ENCODE measurements around the gene ABCC2. TPM values are rescaled to one million over a fixed set of nuclear protein-coding genes. Genes with fewer than 3 reads are reported as not detected.

Gene ABCC2
- total and polyA plus RNA-seq, 2 experiments from 2014 or later, result 29.7 to 63.1 TPM

DNA sequence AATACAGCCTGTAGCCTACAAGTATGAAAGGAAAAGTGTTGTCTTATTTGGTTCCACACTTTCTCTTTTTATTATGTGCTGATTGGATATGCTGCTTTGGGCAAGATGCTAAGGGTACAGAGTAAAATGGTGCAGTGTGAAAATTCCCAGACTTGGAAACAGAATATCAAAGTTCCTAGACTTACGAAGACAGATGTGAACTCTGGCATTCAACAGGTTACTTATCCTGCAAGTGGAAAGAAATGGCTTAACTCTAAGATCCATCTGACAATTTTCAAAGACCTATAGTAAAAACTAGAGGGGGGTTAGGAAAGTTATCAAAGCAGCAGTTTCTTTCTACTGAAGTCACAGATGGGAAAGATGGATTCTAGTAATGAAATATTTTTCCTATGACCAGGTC, 26.3 kb upstream of the ABCC2 start:
- Histone ChIP-seq H3K36me3 (replicated peaks; ENCODE audit: insufficient read depth, low read depth) (no peaks in the 10 kb centered on the region), H3K27me3 (no peaks in the 10 kb centered on the region), H4K20me1 (ENCODE audit: insufficient read depth, poor library complexity, severe bottlenecking) (no peaks in the 10 kb centered on the region), H3K9me3 (ENCODE audit: low read depth) (no peaks in the 10 kb centered on the region), H3K4me2 (no peak overlapping the region), H2AFZ (no peak overlapping the region), H3K4me1 (ENCODE audit: insufficient read depth) (no peaks in the 10 kb centered on the region), H3K4me3 (no peak overlapping the region), H3K79me2 (peaks cover 2% of the 10 kb centered on the region), H3K27ac (no peak overlapping the region), H3K9me2 (replicated peaks; ENCODE audit: insufficient read depth) (no peaks in the 10 kb centered on the region)
- WGBS (ENCODE audit: low lambda C conversion rate, missing lambda C conversion rate), result 100% methylated on average over 1 of the region's 1 CpG
- no peak for DNase-seq (ENCODE audit: low spot score)
- TF ChIP-seq, protein P1, sequence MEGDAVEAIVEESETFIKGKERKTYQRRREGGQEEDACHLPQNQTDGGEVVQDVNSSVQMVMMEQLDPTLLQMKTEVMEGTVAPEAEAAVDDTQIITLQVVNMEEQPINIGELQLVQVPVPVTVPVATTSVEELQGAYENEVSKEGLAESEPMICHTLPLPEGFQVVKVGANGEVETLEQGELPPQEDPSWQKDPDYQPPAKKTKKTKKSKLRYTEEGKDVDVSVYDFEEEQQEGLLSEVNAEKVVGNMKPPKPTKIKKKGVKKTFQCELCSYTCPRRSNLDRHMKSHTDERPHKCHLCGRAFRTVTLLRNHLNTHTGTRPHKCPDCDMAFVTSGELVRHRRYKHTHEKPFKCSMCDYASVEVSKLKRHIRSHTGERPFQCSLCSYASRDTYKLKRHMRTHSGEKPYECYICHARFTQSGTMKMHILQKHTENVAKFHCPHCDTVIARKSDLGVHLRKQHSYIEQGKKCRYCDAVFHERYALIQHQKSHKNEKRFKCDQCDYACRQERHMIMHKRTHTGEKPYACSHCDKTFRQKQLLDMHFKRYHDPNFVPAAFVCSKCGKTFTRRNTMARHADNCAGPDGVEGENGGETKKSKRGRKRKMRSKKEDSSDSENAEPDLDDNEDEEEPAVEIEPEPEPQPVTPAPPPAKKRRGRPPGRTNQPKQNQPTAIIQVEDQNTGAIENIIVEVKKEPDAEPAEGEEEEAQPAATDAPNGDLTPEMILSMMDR (IDR thresholded peaks at IDR 0.05; ENCODE audit: poor library complexity), result no peak
- no peak for TF ChIP-seq EZH2 (IDR thresholded peaks at IDR 0.05; ENCODE audit: borderline replicate concordance)
- no peak for TF ChIP-seq EZH2phosphoT487 (IDR thresholded peaks at IDR 0.05; ENCODE audit: low read depth, severe bottlenecking, unreplicated experiment)

DNA sequence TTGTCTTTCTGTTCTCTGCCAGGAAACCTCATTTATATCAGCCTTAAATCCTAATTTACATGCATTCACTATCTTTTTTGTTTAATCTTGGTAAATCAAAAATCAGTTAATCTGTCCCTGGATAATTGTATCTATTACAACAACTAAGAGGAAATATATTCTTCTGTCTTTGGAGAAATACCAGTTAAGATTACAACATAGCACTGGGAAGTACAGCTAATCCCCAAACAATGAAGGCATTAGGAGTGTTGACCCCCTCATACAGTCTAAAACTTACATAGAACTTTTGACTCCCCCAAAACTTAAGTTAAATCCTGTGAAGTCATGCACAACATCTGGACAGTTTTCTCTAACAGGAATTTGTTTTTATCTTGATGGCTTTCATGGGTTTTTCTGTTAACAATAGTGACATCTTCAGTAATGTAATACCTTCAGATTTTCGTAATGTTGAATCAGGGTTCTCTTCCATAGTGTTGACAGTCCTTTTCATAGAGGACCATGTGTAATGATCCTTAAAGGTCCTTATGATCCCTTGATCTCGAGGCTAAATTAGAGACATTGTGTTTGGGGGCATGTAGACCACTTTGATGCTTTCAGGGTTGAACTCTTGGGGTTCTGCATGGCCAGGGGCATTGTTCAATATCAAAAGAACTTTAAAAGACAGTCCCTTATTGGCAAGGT, 24.1 kb upstream of the ABCC2 start:
- Histone ChIP-seq H3K27ac (peak overlapping the region; percentile 17), H3K27me3 (no peaks in the 10 kb centered on the region), H3K4me2 (no peak overlapping the region), H3K79me2 (peaks cover 2% of the 10 kb centered on the region), H3K4me3 (no peak overlapping the region), H3K9me3 (ENCODE audit: low read depth) (no peaks in the 10 kb centered on the region), H2AFZ (no peak overlapping the region), H3K36me3 (replicated peaks; ENCODE audit: insufficient read depth, low read depth) (no peaks in the 10 kb centered on the region), H4K20me1 (ENCODE audit: insufficient read depth, poor library complexity, severe bottlenecking) (no peaks in the 10 kb centered on the region), H3K4me1 (ENCODE audit: insufficient read depth) (no peaks in the 10 kb centered on the region), H3K9me2 (replicated peaks; ENCODE audit: insufficient read depth) (no peaks in the 10 kb centered on the region)
- DNase-seq (ENCODE audit: low spot score), result no peak
- TF ChIP-seq EZH2 (IDR thresholded peaks at IDR 0.05; ENCODE audit: borderline replicate concordance) (no peak), EZH2phosphoT487 (IDR thresholded peaks at IDR 0.05; ENCODE audit: low read depth, severe bottlenecking, unreplicated experiment) (no peak)
- TF ChIP-seq, protein P1 (IDR thresholded peaks at IDR 0.05; ENCODE audit: poor library complexity), result no peak
- 83% methylated on average over 2 of the region's 2 CpGs for WGBS (ENCODE audit: low lambda C conversion rate, missing lambda C conversion rate)

DNA sequence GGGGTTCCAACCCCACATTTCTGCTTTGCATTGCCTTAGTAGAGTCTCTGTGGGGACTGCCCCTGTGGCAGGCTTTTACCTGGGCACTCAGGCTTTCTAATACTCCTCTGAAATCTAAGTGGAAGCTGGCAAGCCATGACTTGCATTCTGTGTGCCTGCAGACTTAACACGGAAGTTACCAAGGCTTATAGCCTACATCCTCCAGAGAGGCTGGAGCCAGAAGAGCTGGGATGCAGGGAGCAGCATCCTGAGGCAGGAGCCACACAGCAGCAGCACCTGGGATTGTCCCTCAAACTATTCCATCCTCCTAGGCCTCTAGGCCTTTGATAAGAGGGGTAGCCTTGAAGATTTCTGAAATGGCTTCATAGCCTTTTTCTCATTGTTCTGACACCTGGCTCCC, 22.1 kb upstream of the ABCC2 start:
- TF ChIP-seq EZH2phosphoT487 (IDR thresholded peaks at IDR 0.05; ENCODE audit: low read depth, severe bottlenecking, unreplicated experiment) (no peak), EZH2 (IDR thresholded peaks at IDR 0.05; ENCODE audit: borderline replicate concordance) (no peak)
- TF ChIP-seq, protein P1 (IDR thresholded peaks at IDR 0.05; ENCODE audit: poor library complexity), result no peak
- H4K20me1 ChIP-seq (ENCODE audit: insufficient read depth, poor library complexity, severe bottlenecking), result no peaks in the 10 kb centered on the region
- H2AFZ ChIP-seq, result no peak overlapping the region
- no peaks in the 10 kb centered on the region for H3K9me3 ChIP-seq (ENCODE audit: low read depth)
- H3K4me1 ChIP-seq (ENCODE audit: insufficient read depth), result no peaks in the 10 kb centered on the region
- no peaks in the 10 kb centered on the region for H3K27me3 ChIP-seq
- H3K4me2 ChIP-seq, result no peak overlapping the region
- no peak for DNase-seq (ENCODE audit: low spot score)
- no peak overlapping the region for H3K27ac ChIP-seq
- WGBS (ENCODE audit: low lambda C conversion rate, missing lambda C conversion rate), result 88% methylated on average over 1 of the region's 1 CpG
- H3K4me3 ChIP-seq, result no peak overlapping the region
- H3K36me3 ChIP-seq (replicated peaks; ENCODE audit: insufficient read depth, low read depth), result no peaks in the 10 kb centered on the region
- no peaks in the 10 kb centered on the region for H3K9me2 ChIP-seq (replicated peaks; ENCODE audit: insufficient read depth)
- H3K79me2 ChIP-seq, result peaks cover 2% of the 10 kb centered on the region
